Measurements from ENCODE around the gene STK32C. TPM values are rescaled to one million over a fixed set of nuclear protein-coding genes. Genes with fewer than 3 reads are reported as not detected.

The STK32C gene
- polyA plus RNA-seq, 2 of the 4 experiments (the other 2 are of a cell fraction): 29.9 to 43.6 TPM

GRCh38 chr10:132212816-132213215 lies 94.9 kb downstream of the STK32C start (continued):
- TF ChIP-seq HOXA7 (CRISPR knock-in tag; IDR thresholded peaks at IDR 0.05): no peak
- no peak for TF ChIP-seq CBX2 (IDR thresholded peaks at IDR 0.05; ENCODE audit: borderline replicate concordance, low read depth)

- DNase-seq (ENCODE audit: low read depth in 1 of 2, low spot score in 1 of 2): no peak
- H3K9me3 ChIP-seq: peaks cover 12% of the 10 kb centered on the region; the same call in 2 of the 3 replicates
- no peak overlapping the region for H3K4me2 ChIP-seq
- H3K4me1 ChIP-seq: no peaks in the 10 kb centered on the region
- no peak for FAIRE-seq
- POLR2A ChIA-PET: no interaction called here
- no peak for ATAC-seq
- CTCF ChIA-PET: no interaction called here
- no peak for TF ChIP-seq RFX5 (IDR thresholded peaks at IDR 0.05)
- no peak for TF ChIP-seq CHD4 (IDR thresholded peaks at IDR 0.05; ENCODE audit: borderline replicate concordance)
- TF ChIP-seq SREBF2 (IDR thresholded peaks at IDR 0.05): no peak
- no peak for TF ChIP-seq RCOR1 (IDR thresholded peaks at IDR 0.05; ENCODE audit: low read depth, low read length)
- H3K27ac ChIP-seq: no peak overlapping the region
- H3K4me3 ChIP-seq: no peak overlapping the region
- 84% methylated on average over 12 of the region's 14 CpGs for WGBS (ENCODE audit: missing lambda C conversion rate)
These were observed 96.5 kb downstream of the STK32C start for GRCh38 chr10:132211246-132211645.

GRCh38 chr10:132210766-132211165 lies 97.0 kb downstream of the STK32C start:
- DNase-seq (ENCODE audit: low read depth in 1 of 2, low spot score in 1 of 2): no peak
- Histone ChIP-seq H3K9me3 (peaks cover 7% of the 10 kb centered on the region; the same call in 1 of the 3 replicates), H3K27ac (no peak overlapping the region), H3K4me1 (no peaks in the 10 kb centered on the region), H3K4me3 (no peak overlapping the region), H3K4me2 (no peak overlapping the region)
- WGBS (ENCODE audit: missing lambda C conversion rate): 93% methylated on average over 9 of the region's 14 CpGs
- TF ChIP-seq MYC (IDR thresholded peaks at IDR 0.05; ENCODE audit: borderline replicate concordance, low read length): no peak
- TF ChIP-seq CHD2 (IDR thresholded peaks at IDR 0.05; ENCODE audit: low read length, partially characterized antibody): no peak
- TF ChIP-seq EHF (CRISPR knock-in tag; IDR thresholded peaks at IDR 0.05): no peak
- no peak for TF ChIP-seq SREBF2 (IDR thresholded peaks at IDR 0.05)
- no peak for TF ChIP-seq HOXB13 (CRISPR knock-in tag; IDR thresholded peaks at IDR 0.05; ENCODE audit: low read depth)
- TF ChIP-seq KDM5A (IDR thresholded peaks at IDR 0.05): no peak
- TF ChIP-seq TP53 (CRISPR knock-in tag; IDR thresholded peaks at IDR 0.05): no peak
- no peak for TF ChIP-seq EP300 (IDR thresholded peaks at IDR 0.05)
- no peak for TF ChIP-seq ZC3H11A (IDR thresholded peaks at IDR 0.05)
- no peak for TF ChIP-seq MAX (IDR thresholded peaks at IDR 0.05)
- no peak for TF ChIP-seq PBX3 (IDR thresholded peaks at IDR 0.05)
- TF ChIP-seq NR3C1 (IDR thresholded peaks at IDR 0.05): no peak
- ATAC-seq: no peak
- CTCF ChIA-PET: interaction anchor here (1.9 kb wide), 1 partner anchor 13 kb away, joined by 6 read pairs; no protein-coding TSS in a partner anchor
- POLR2A ChIA-PET: no interaction called here
- no peak for FAIRE-seq

- FAIRE-seq: no peak
- CTCF ChIA-PET: interaction anchor here (1.3 to 1.9 kb wide), 2 partner anchors 11 to 14 kb away, joined by 3 to 6 read pairs; no protein-coding TSS in a partner anchor
These were observed 97.7 kb downstream of the STK32C start for GRCh38 chr10:132209978-132210530.

More at GRCh38 chr10:132209978-132210530, 97.7 kb downstream of the STK32C start:
- WGBS (ENCODE audit: missing lambda C conversion rate): 96% methylated on average over 21 of the region's 23 CpGs
- POLR2A ChIA-PET: no interaction called here
- ATAC-seq: no peak
- DNase-seq (ENCODE audit: low read depth in 1 of 2, low spot score in 1 of 2): no peak
- no peak overlapping the region for H3K4me3 ChIP-seq
- TF ChIP-seq SMC3 (IDR thresholded peaks at IDR 0.05): no peak
- no peak for TF ChIP-seq EP300 (IDR thresholded peaks at IDR 0.05)
- no peak for TF ChIP-seq HMGXB4 (CRISPR knock-in tag; IDR thresholded peaks at IDR 0.05; ENCODE audit: borderline replicate concordance)
- TF ChIP-seq RFX5 (IDR thresholded peaks at IDR 0.05): no peak
- no peak for TF ChIP-seq CHD4 (IDR thresholded peaks at IDR 0.05; ENCODE audit: borderline replicate concordance)
- TF ChIP-seq RCOR1 (IDR thresholded peaks at IDR 0.05; ENCODE audit: low read depth, low read length): no peak
- no peak for TF ChIP-seq PHF8 (IDR thresholded peaks at IDR 0.05; ENCODE audit: borderline replicate concordance, low read depth)
- TF ChIP-seq GATA3 (IDR thresholded peaks at IDR 0.05; ENCODE audit: borderline replicate concordance): no peak
- TF ChIP-seq HOXB5 (CRISPR knock-in tag; IDR thresholded peaks at IDR 0.05): no peak
- TF ChIP-seq SREBF2 (IDR thresholded peaks at IDR 0.05): no peak
- no peak for TF ChIP-seq POLR2A (IDR thresholded peaks at IDR 0.05; ENCODE audit: low read length)
- no peak for TF ChIP-seq HDAC2 (IDR thresholded peaks at IDR 0.05)
- TF ChIP-seq BHLHE40 (IDR thresholded peaks at IDR 0.05; ENCODE audit: low read depth, low read length): no peak
- TF ChIP-seq TFCP2L1 (CRISPR knock-in tag; IDR thresholded peaks at IDR 0.05): no peak
- no peaks in the 10 kb centered on the region for H3K4me1 ChIP-seq
- peaks cover 7% of the 10 kb centered on the region; the same call in 1 of the 3 replicates for H3K9me3 ChIP-seq
- H3K4me2 ChIP-seq: no peak overlapping the region
- no peak overlapping the region for H3K27ac ChIP-seq

All from A549 (cell line).